ENCODE data around the gene LIME1.
"Not testable (repeated sequence)": the region's sequence is repeated elsewhere in the genome, so short reads cannot be mapped to it uniquely, and the experiment has no call there.

The LIME1 gene

DNA sequence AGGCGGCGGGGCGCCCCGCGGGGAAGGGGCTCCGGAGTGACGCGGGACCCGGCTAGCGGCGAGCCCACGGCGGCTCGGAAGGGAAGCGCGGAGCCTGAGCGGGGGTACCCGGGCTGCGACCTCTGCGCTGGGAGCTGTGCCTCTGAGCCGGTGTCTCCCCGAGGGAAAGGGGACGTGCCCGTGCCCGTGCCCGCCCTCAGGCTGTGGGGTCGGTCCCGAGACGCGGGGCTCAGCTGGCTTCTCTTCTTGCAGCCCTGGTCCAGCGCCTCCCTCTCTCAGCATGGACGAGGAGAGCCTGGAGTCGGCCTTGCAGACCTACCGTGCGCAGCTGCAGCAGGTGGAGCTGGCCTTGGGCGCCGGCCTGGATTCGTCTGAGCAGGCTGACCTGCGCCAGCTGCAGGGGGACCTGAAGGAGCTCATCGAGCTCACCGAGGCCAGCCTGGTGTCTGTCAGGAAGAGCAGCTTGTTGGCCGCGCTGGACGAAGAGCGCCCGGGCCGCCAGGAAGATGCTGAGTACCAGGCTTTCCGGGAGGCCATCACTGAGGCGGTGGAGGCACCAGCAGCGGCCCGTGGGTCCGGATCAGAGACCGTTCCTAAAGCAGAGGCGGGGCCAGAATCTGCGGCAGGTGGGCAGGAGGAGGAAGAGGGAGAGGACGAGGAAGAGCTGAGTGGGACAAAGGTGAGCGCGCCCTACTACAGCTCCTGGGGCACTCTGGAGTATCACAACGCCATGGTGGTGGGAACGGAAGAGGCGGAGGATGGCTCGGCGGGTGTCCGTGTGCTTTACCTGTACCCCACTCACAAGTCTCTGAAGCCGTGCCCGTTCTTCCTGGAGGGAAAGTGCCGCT, 27.9 kb upstream of the LIME1 start:
- DNase-seq (ENCODE audit: low spot score): peak; percentile 24

GRCh38 chr20:63709149-63709527, 27.3 kb upstream of the LIME1 start:
- DNase-seq (ENCODE audit: low spot score): no peak

- no peak for DNase-seq (ENCODE audit: low spot score)
Measured at GRCh38 chr20:63711085-63711645, 25.3 kb upstream of the LIME1 start.

DNA sequence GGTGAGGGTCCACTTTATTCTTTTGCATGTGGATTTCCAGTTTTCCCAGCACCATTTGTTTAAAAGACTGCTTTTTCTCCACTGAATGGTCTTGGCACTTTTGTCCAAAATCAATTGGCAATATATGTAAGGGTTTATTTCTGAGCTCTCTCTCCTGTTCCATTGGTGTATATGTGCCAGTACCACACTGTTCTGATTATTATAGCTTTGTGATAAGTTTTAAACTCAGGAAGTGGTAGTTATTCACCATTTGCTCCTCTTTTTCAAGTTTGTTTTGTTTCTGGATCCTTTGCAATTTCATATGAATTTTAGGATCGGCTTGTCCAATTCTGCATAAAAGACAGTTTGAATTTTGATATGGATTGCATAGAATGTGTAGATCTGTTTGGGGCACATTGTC, 24.3 kb upstream of the LIME1 start:
- DNase-seq (ENCODE audit: low spot score): no peak

DNA sequence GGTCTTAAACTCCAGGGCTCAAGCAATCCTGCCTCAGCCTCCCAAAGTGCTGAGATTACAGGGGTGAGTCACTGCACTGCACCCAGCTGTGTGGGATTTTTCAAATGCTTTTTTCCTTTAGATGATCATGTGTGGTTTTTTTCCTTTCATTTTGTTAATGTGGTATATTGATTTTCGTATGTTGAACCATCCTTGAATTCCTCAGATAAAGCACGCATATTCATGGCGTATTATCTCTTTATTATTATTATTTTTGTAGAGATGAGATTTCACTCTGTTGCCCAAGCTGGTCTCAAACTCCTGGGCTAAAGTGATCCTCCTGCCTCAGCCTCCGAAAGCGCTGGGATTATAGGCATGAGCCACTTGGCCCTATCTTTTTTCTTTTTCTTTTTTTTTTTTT, 21.6 kb upstream of the LIME1 start:
- no peak for DNase-seq (ENCODE audit: low spot score)

GRCh38 chr20:63718996-63719395, 17.5 kb upstream of the LIME1 start:
- no peak for DNase-seq (ENCODE audit: low spot score)

DNA sequence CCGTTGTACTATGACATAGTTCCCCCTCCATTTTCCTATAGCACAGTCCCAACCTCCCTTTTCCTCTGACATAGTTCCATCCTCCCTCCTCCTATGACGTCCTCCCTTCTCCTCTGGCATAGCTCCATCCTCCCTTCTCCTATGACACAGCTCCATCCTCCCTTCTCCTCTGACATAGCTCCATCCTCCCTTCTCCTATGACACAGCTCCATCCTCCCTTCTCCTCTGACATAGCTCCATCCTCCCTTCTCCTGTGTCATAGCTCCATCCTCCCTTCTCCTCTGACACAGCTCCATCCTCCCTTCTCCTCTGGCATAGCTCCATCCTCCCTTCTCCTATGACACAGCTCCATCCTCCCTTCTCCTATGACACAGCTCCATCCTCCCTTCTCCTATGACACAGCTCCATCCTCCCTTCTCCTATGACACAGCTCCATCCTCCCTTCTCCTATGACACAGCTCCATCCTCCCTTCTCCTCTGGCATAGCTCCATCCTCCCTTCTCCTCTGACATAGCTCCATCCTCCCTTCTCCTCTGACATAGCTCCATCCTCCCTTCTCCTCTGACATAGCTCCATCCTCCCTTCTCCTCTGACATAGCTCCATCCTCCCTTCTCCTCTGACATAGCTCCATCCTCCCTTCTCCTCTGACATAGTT, 13.4 kb upstream of the LIME1 start:
- not testable (repeated sequence) for DNase-seq (ENCODE audit: low spot score)

GRCh38 chr20:63730189-63730733, 6.2 kb upstream of the LIME1 start:
- not testable (repeated sequence) for DNase-seq (ENCODE audit: low spot score)

DNA sequence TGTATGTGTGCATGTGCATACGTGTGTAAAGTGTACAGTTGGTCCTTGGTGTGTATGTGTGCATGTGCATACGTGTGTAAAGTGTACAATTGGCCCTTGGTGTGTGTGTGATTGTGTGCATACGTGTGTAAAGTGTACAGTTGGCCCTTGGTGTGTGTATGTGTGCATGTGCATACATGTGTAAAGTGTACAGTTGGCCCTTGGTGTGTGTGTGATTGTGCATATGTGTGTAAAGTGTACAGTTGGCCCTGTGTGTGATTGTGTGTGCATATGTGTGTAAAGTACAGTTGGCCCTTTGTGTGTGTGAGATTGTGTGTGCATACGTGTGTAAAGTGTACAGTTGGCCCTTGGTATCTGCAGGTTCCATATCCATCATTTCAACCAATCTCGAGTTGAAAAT, 5.1 kb upstream of the LIME1 start:
- no peak for DNase-seq (ENCODE audit: low spot score)

DNA sequence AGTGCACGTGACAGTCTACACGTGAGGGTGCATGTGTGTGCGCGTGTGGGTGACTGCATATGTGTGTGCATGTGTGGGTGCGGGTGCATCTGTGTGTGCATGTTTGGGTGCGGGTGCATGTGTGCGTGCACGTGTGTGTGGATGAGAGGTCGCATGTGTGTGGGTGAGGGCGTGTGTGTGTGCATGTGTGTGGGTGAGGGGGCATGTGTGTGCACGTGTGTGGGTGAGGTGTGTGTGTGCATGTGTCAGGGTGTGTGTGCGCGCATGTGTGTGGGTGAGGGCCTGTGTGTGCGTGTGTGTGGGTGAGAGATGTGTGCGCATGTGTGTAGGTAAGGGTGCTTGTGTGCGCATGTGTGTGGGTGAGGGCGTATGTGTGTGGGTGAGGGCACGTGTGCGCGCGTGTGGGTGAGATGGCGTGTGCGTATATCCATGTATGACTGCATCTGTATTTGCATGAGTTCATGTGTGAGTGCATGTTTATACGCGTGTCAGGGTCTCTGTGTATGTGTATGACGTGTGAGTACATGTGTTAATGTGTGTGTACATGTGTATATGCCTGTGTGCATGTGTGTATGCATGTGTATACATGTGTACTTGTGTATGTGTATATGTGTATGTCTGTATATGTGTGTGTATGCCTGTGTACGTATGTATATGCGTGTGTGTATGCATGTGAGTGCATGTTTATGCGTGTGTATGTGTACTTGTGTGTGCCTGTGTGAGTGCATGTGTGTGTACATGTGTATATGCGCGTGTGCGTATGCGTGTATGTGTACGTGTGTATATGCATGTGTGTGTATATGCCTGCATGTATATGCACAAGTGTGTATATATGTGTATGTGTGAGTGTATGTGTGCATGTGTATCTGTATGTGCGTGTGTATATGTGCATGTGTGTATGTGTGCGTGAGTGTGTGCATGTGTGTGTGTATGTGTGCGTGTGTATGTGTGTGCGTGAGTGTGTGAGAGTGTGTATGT, 4.1 kb upstream of the LIME1 start:
- no peak for DNase-seq (ENCODE audit: low spot score)

- no peak for DNase-seq (ENCODE audit: low spot score)
Measured at GRCh38 chr20:63733117-63733516, 3.3 kb upstream of the LIME1 start.

GRCh38 chr20:63733579-63734081, 2.8 kb upstream of the LIME1 start:
- no peak for DNase-seq (ENCODE audit: low spot score)

- no peak for DNase-seq (ENCODE audit: low spot score)
Measured at GRCh38 chr20:63734111-63734945, 2.1 kb upstream of the LIME1 start.

GRCh38 chr20:63734946-63735858, 1.3 kb upstream of the LIME1 start:
- no peak for DNase-seq (ENCODE audit: low spot score)

DNA sequence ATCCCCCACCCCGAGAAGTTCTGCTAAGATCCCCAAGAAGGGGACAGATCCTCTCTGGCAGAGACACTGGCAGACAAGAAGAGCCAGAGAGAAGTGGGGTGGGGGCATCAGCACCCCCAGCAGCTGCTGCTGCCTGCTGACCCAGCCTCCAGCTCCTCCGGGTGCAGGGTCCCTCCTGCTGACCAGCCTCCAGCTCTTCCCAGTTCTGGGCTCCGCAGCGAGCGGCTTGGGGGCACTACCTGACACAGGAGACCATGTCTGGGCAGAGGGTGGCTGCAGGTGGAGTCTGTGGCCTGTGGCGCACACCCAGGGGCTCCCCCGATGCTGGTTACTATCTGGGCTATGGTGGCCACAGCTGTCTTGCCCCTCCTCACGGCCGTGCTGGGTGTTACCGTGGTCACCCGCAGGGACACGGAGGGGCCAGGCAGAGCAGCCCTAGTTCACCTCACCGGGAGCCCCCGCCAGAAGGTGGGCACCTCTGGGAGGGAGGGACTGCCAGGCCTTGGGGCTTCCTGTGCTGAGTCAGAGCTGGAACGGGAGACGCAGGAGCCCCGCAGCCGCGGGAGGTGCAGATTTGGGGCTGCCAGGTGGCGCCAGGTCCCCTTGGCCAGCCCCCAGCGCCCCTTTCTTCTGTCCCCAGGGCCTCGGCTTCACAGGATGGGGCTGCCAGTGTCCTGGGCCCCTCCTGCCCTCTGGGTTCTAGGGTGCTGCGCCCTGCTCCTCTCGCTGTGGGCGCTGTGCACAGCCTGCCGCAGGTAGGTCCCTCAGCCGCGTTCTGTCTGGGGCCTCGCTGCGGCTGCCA, 630 bp downstream of the LIME1 start:
- no peak for DNase-seq (ENCODE audit: low spot score)

- DNase-seq (ENCODE audit: low spot score): no peak
Measured at GRCh38 chr20:63737695-63737944, 1.2 kb downstream of the LIME1 start.

DNA sequence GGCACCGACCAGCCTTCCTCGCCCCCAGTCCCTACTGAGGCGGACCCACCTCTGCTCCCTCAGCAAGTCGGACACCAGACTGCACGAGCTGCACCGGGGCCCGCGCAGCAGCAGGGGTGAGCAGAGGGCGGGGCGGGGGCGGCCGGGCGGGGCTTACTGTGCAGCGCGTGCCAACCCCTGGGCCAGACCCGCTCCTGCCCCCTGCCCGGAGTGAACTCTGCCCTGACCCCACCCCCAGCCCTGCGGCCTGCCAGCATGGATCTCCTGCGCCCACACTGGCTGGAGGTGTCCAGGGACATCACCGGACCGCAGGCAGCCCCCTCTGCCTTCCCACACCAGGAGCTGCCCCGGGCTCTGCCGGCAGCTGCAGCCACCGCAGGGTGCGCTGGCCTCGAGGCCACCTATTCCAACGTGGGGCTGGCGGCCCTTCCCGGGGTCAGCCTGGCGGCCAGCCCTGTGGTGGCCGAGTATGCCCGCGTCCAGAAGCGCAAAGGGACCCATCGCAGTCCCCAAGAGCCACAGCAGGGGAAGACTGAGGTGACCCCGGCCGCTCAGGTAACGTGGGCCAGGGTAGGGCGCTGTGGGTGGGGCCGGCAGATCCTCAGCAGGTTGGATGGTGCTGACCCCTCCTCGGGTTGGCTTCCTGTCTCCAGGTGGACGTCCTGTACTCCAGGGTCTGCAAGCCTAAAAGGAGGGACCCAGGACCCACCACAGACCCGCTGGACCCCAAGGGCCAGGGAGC, 1.7 kb downstream of the LIME1 start:
- no peak for DNase-seq (ENCODE audit: low spot score)

GRCh38 chr20:63738687-63739129, 2.2 kb downstream of the LIME1 start:
- no peak for DNase-seq (ENCODE audit: low spot score)
